Keratinocyte (primary cell): ENCODE data around the gene C6orf132. TPM values are rescaled to one million over a fixed set of nuclear protein-coding genes. Genes with fewer than 3 reads are reported as not detected.

Experiments used
- DNase-seq: peaks from one replicate; pipeline ENCODE4 v3.0.0-alpha.2; 2011; ENCODE audit warnings: low read depth, missing footprints, low spot score
- FAIRE-seq: peaks from 2 replicates; lab custom pipeline; 2011; peaks lifted over from hg19 to GRCh38; lab: Jason Lieb, UNC
- H2AFZ ChIP-seq: 2 replicates; pipeline ENCODE4 v1.6.0; 2012; ENCODE audit warnings: low read length, control low read depth, inconsistent platforms; ENCODE audit not compliant: control insufficient read depth
- H3K27ac ChIP-seq: 2 replicates; pipeline ENCODE4 v1.5.1; 2011; ENCODE audit warnings: low read length; ENCODE audit not compliant: control insufficient read depth, insufficient read depth
- H3K27me3 ChIP-seq: 3 replicates; pipeline ENCODE4 v1.6.0; 2011; ENCODE audit warnings: low read length; ENCODE audit not compliant: control insufficient read depth, insufficient read depth; ENCODE audit errors: extremely low read depth
- H3K36me3 ChIP-seq, 2 experiments: 2 replicates in 1 of 2; 3 replicates in 1 of 2; pipeline ENCODE4 v1.5.1; 2011; ENCODE audit warnings: low read length in 2 of 2, mild to moderate bottlenecking in 1 of 2; ENCODE audit not compliant: control insufficient read depth in 2 of 2, insufficient read depth in 2 of 2; ENCODE audit errors: extremely low read depth in 1 of 2
- H3K4me1 ChIP-seq: 3 replicates; pipeline ENCODE4 v1.5.1; 2011; ENCODE audit warnings: low read length; ENCODE audit not compliant: control insufficient read depth, insufficient read depth; ENCODE audit errors: extremely low read depth
- H3K4me2 ChIP-seq: 3 replicates; pipeline ENCODE4 v1.6.0; 2011; ENCODE audit warnings: low read depth, low read length; ENCODE audit not compliant: control insufficient read depth, insufficient read depth; ENCODE audit errors: extremely low read depth
- H3K4me3 ChIP-seq, 3 experiments: fragments of 200-600 bp in 1 of 3; sonication (generic) in 1 of 3; 2 replicates in 2 of 3; 3 replicates in 1 of 3; pipeline ENCODE4 v1.5.1; 2011 to 2016; ENCODE audit warnings: low read length in 3 of 3, mild to moderate bottlenecking in 3 of 3, control low read depth in 2 of 3, inconsistent platforms in 1 of 3, low read depth in 1 of 3, mixed read lengths in 1 of 3, mixed run types in 1 of 3, moderate library complexity in 1 of 3; ENCODE audit not compliant: control insufficient read depth in 2 of 3, insufficient read depth in 2 of 3; ENCODE audit errors: extremely low read depth in 1 of 3
- H3K79me2 ChIP-seq: 2 replicates; pipeline ENCODE4 v1.6.0; 2012; ENCODE audit warnings: low read length; ENCODE audit not compliant: control insufficient read depth, insufficient read depth
- H3K9ac ChIP-seq: 3 replicates; pipeline ENCODE4 v1.6.0; 2011; ENCODE audit warnings: low read length; ENCODE audit not compliant: control insufficient read depth, insufficient read depth; ENCODE audit errors: extremely low read depth
- H3K9me1 ChIP-seq: 3 replicates; pipeline ENCODE4 v1.6.0; 2011; ENCODE audit warnings: low read length; ENCODE audit not compliant: control insufficient read depth, insufficient read depth; ENCODE audit errors: extremely low read depth
- H3K9me3 ChIP-seq: 2 replicates; pipeline ENCODE4 v1.5.1; 2012; ENCODE audit warnings: low read depth, low read length; ENCODE audit not compliant: control insufficient read depth
- H4K20me1 ChIP-seq: 3 replicates; pipeline ENCODE4 v1.6.0; 2011; ENCODE audit warnings: low read length; ENCODE audit not compliant: control insufficient read depth, insufficient read depth; ENCODE audit errors: extremely low read depth
- CTCF ChIP-seq, 3 experiments: IDR thresholded peaks in 1 of 3; conservative IDR thresholded peaks in 1 of 3; optimal IDR thresholded peaks in 1 of 3; 2 replicates in 2 of 3; 3 replicates in 1 of 3; pipeline versions ENCODE3 to v1.5.1; 2011; ENCODE audit warnings: low read length in 3 of 3, mild to moderate bottlenecking in 3 of 3, moderate library complexity in 2 of 3, control low read depth in 1 of 3, inconsistent platforms in 1 of 3; ENCODE audit not compliant: insufficient read depth in 2 of 3; ENCODE audit errors: extremely low read depth in 1 of 3
- EZH2 ChIP-seq: IDR thresholded peaks from one replicate; pipeline ENCODE4 v1.6.1; 2012; ENCODE audit warnings: inconsistent platforms, mild to moderate bottlenecking, low read length, moderate library complexity
- dilution Hi-C: fragments of 300-500 bp; cut with MboI; formaldehyde crosslinking; loops from one replicate; pipeline ENCODE4 v1.7.0; 2020; ENCODE audit warnings: low sequenced_read_pairs; ENCODE audit not compliant: extremely low pct_ligation_motif_present
- polyA plus RNA-seq, 5 experiments: library from polyadenylated mRNA; depleted of rRNA in 3 of 5; stranded (reverse) in 3 of 5; stranded (forward) in 1 of 5; unstranded in 1 of 5; fragments of >200 nt; gene quantifications; 1 replicate in 1 of 5; 2 replicates in 3 of 5; 3 replicates in 1 of 5; pipeline versions ENCODE4 v1.2.1 to v1.2.3, GENCODE V29; 2011 to 2012; ENCODE audit warnings: missing spikeins in 2 of 5, low read depth in 1 of 5, low replicate concordance in 1 of 5

C6orf132 gene
- polyA plus RNA-seq, 1 donor (not counting 4 experiments of a cell fraction or from before 2014, with no cell fraction given) = 11.8 TPM

GRCh38 chr6:42158631-42159030, 16.2 kb upstream of the C6orf132 start:
- no peaks in the 10 kb centered on the region for H4K20me1 ChIP-seq
- H3K27me3 ChIP-seq = no peaks in the 10 kb centered on the region
- H2AFZ ChIP-seq = no peak overlapping the region
- H3K36me3 ChIP-seq = no peaks in the 10 kb centered on the region
- FAIRE-seq (no peak), DNase-seq (no peak)
- H3K79me2 ChIP-seq = no peaks in the 10 kb centered on the region
- peaks cover 18% of the 10 kb centered on the region for H3K4me1 ChIP-seq
- TF ChIP-seq EZH2 (no peak), CTCF (optimal IDR thresholded peaks at IDR 0.05 in 1 of 3, IDR thresholded peaks at IDR 0.05 in 1 of 3, conservative IDR thresholded peaks at IDR 0.05 in 1 of 3; ENCODE audit: extremely low read depth in 1 of 3, insufficient read depth in 2 of 3, low read length in 3 of 3) (no peak)
- no peaks in the 10 kb centered on the region for H3K9me1 ChIP-seq
- H3K4me2 ChIP-seq = no peak overlapping the region
- dilution Hi-C loops = no loop called here
- H3K9ac ChIP-seq = no peak overlapping the region
- H3K9me3 ChIP-seq = no peaks in the 10 kb centered on the region
- no peak overlapping the region for H3K4me3 ChIP-seq
- H3K27ac ChIP-seq = no peak overlapping the region

GRCh38 chr6:42158011-42158410, 15.6 kb upstream of the C6orf132 start:
- H3K27me3 ChIP-seq = no peaks in the 10 kb centered on the region
- H3K9me1 ChIP-seq = no peaks in the 10 kb centered on the region
- H3K4me1 ChIP-seq = peaks cover 18% of the 10 kb centered on the region
- H4K20me1 ChIP-seq = no peaks in the 10 kb centered on the region
- dilution Hi-C loops = no loop called here
- H3K27ac ChIP-seq = no peak overlapping the region
- FAIRE-seq = peak; percentile 53
- no peak for TF ChIP-seq CTCF (optimal IDR thresholded peaks at IDR 0.05 in 1 of 3, IDR thresholded peaks at IDR 0.05 in 1 of 3, conservative IDR thresholded peaks at IDR 0.05 in 1 of 3; ENCODE audit: extremely low read depth in 1 of 3, insufficient read depth in 2 of 3, low read length in 3 of 3)
- no peak for TF ChIP-seq EZH2
- no peak overlapping the region for H3K4me3 ChIP-seq
- no peaks in the 10 kb centered on the region for H3K9me3 ChIP-seq
- no peak for DNase-seq
- peak overlapping the region; percentile 38 for H3K4me2 ChIP-seq
- no peaks in the 10 kb centered on the region for H3K79me2 ChIP-seq
- no peak overlapping the region for H2AFZ ChIP-seq
- no peak overlapping the region for H3K9ac ChIP-seq
- H3K36me3 ChIP-seq = no peaks in the 10 kb centered on the region
